Smooth muscle cell (in vitro differentiated cells): Measurements from ENCODE around the gene CDKN2C. TPM values are rescaled to one million over a fixed set of nuclear protein-coding genes. Genes with fewer than 3 reads are reported as not detected.
"Not testable (repeated sequence)": the region's sequence is repeated elsewhere in the genome, so short reads cannot be mapped to it uniquely, and the experiment has no call there.

ENCODE experiments used
- DNase-seq: peaks from one replicate; lab custom pipeline; 2025; ENCODE audit not compliant: unreplicated experiment; lab: John Stamatoyannopoulos, UW
- H2AFZ ChIP-seq: fragments of 200-600 bp; sonication (generic); 2 replicates; pipeline ENCODE4 v1.6.0; 2016; ENCODE audit warnings: antibody characterized with exemption, low read depth, mild to moderate bottlenecking
- H3F3A ChIP-seq: fragments of 200-600 bp; sonication (generic); 2 replicates; pipeline ENCODE4 v1.6.0; 2017; ENCODE audit warnings: antibody characterized with exemption, low read depth
- H3K27ac ChIP-seq: fragments of 200-600 bp; sonication (generic); 2 replicates; pipeline ENCODE4 v1.5.1; 2016; ENCODE audit warnings: low read depth, mild to moderate bottlenecking
- H3K27me3 ChIP-seq: fragments of 200-600 bp; sonication (generic); 2 replicates; pipeline ENCODE4 v1.6.1; 2016; ENCODE audit warnings: low read depth, mild to moderate bottlenecking
- H3K36me3 ChIP-seq: fragments of 200-600 bp; sonication (generic); 2 replicates; pipeline ENCODE4 v1.5.1; 2016; ENCODE audit warnings: low read depth
- H3K4me1 ChIP-seq: fragments of 200-600 bp; sonication (generic); 2 replicates; pipeline ENCODE4 v1.5.1; 2016; ENCODE audit warnings: low read depth
- H3K4me2 ChIP-seq: fragments of 200-600 bp; sonication (generic); 2 replicates; pipeline ENCODE4 v1.6.0; 2016; ENCODE audit warnings: mild to moderate bottlenecking
- H3K4me3 ChIP-seq: fragments of 200-600 bp; sonication (generic); 2 replicates; pipeline ENCODE4 v1.5.1; 2016; ENCODE audit warnings: mild to moderate bottlenecking
- H3K79me2 ChIP-seq: fragments of 200-600 bp; sonication (generic); 2 replicates; pipeline ENCODE4 v1.6.0; 2016; ENCODE audit warnings: low read depth, mild to moderate bottlenecking
- H3K9ac ChIP-seq: fragments of 200-600 bp; sonication (generic); 2 replicates; pipeline ENCODE4 v1.6.0; 2016; ENCODE audit warnings: low read depth
- H3K9me3 ChIP-seq: fragments of 200-600 bp; sonication (generic); replicated peaks from 2 replicates; pipeline ENCODE4 v1.5.1; 2016; ENCODE audit warnings: low read depth
- H4K20me1 ChIP-seq: fragments of 200-600 bp; sonication (generic); 2 replicates; pipeline ENCODE4 v1.6.0; 2016; ENCODE audit warnings: low read depth
- WGBS: methylation state at CpG from one replicate; pipeline ENCODE4 v1.1.7; 2016; ENCODE audit warnings: low lambda C conversion rate; 5-methylcytosine and 5-hydroxymethylcytosine counted together
- polyA plus RNA-seq: library from polyadenylated mRNA; unstranded; fragments of >200 nt; fragmentation: Nextera tagmentation; extraction: Ambion mirVana; gene quantifications from 2 replicates; pipeline ENCODE4 v1.2.1, GENCODE V29; 2016
- total RNA-seq: library from RNA; depleted of rRNA; stranded (reverse); fragments of >200 nt; gene quantifications from 2 replicates; pipeline ENCODE4 v1.2.3, GENCODE V29; 2014
- TF ChIP-seq, protein P1 (sequence below): fragments of 200-600 bp; sonication (generic); IDR thresholded peaks from 2 replicates; pipeline ENCODE4 v1.5.1; 2017; ENCODE audit warnings: borderline replicate concordance, mild to moderate bottlenecking, antibody characterized with exemption; ENCODE audit not compliant: insufficient read depth, poor library complexity, severe bottlenecking

The CDKN2C gene
- total and polyA plus RNA-seq, 2 experiments from 2014 or later: 1.3 to 3.2 TPM

- H3K27ac ChIP-seq: no peak overlapping the region
- no peaks in the 10 kb centered on the region for H3K36me3 ChIP-seq
- TF ChIP-seq, protein P1, sequence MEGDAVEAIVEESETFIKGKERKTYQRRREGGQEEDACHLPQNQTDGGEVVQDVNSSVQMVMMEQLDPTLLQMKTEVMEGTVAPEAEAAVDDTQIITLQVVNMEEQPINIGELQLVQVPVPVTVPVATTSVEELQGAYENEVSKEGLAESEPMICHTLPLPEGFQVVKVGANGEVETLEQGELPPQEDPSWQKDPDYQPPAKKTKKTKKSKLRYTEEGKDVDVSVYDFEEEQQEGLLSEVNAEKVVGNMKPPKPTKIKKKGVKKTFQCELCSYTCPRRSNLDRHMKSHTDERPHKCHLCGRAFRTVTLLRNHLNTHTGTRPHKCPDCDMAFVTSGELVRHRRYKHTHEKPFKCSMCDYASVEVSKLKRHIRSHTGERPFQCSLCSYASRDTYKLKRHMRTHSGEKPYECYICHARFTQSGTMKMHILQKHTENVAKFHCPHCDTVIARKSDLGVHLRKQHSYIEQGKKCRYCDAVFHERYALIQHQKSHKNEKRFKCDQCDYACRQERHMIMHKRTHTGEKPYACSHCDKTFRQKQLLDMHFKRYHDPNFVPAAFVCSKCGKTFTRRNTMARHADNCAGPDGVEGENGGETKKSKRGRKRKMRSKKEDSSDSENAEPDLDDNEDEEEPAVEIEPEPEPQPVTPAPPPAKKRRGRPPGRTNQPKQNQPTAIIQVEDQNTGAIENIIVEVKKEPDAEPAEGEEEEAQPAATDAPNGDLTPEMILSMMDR: no peak
- H3K4me2 ChIP-seq: no peak overlapping the region
- H3K4me3 ChIP-seq: no peak overlapping the region
- H3K4me1 ChIP-seq: no peaks in the 10 kb centered on the region
- H3F3A ChIP-seq: no peaks in the 10 kb centered on the region
- H3K27me3 ChIP-seq: no peaks in the 10 kb centered on the region
- no peaks in the 10 kb centered on the region for H3K9me3 ChIP-seq
- peaks cover 90% of the 10 kb centered on the region for H4K20me1 ChIP-seq
- DNase-seq: no peak
- no peak overlapping the region for H3K9ac ChIP-seq
- H2AFZ ChIP-seq: no peak overlapping the region
- peaks cover 44% of the 10 kb centered on the region for H3K79me2 ChIP-seq
Observed at GRCh38 chr1:50934838-50935237, 35.2 kb upstream of the CDKN2C start.

DNA sequence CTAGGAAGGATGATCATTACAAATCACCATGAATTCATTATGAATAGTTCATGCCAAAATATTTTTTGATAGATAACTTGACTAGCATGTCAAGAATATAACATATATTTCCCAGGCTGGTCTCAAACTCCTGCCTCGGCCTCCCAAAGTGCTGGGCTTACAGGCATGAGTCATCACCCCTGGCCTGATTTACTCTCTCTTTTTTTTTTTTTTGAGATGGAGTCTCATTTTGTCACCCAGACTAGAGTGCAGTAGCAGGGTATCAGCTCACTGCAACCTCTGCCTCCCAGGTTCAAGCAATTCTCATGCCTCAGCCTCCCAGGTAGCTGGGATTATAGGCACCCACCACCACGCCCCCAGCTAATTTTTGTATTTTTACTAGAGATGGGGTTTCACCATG is 34.8 kb upstream of the CDKN2C start:
- H3K4me2 ChIP-seq, DNase-seq, H3K9me3 ChIP-seq, H2AFZ ChIP-seq, H3K36me3 ChIP-seq, H3K4me3 ChIP-seq, H3K4me1 ChIP-seq, H3K9ac ChIP-seq, H3F3A ChIP-seq, H3K27ac ChIP-seq, H3K27me3 ChIP-seq: not testable (repeated sequence)
- 64% methylated on average over 2 of the region's 2 CpGs for WGBS
- Histone ChIP-seq H3K79me2 (peaks cover 46% of the 10 kb centered on the region), H4K20me1 (peaks cover 90% of the 10 kb centered on the region)

DNA sequence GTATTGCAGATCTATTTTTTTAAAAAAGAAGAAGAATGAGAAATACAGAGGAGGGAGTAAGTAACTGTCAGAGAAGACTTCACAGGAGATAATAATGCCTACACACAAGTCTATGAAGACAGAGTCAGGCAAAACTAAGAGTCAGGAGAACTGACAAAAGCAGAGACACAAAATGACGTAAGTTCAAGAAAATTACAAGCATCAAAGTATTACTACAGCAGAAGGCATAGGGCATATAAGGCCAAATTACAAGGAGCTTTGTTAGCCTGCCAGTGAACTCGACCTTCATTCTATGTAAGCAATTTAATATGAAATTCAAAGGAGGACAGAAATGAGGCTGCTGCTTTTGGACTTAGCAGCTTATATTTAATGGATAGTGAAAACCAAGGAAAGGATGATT is 33.7 kb upstream of the CDKN2C start:
- TF ChIP-seq, protein P1: no peak
- no peaks in the 10 kb centered on the region for H3K36me3 ChIP-seq
- no peak overlapping the region for H3K9ac ChIP-seq
- no peaks in the 10 kb centered on the region for H3K4me1 ChIP-seq
- H3K27me3 ChIP-seq: no peaks in the 10 kb centered on the region
- H3K4me3 ChIP-seq: no peak overlapping the region
- no peak for DNase-seq
- H3K9me3 ChIP-seq: no peaks in the 10 kb centered on the region
- H3F3A ChIP-seq: no peaks in the 10 kb centered on the region
- H4K20me1 ChIP-seq: peaks cover 94% of the 10 kb centered on the region
- H3K27ac ChIP-seq: no peak overlapping the region
- 89% methylated on average over 2 of the region's 2 CpGs for WGBS
- no peak overlapping the region for H3K4me2 ChIP-seq
- H2AFZ ChIP-seq: no peak overlapping the region
- H3K79me2 ChIP-seq: peaks cover 48% of the 10 kb centered on the region

GRCh38 chr1:50940291-50940690 is 29.8 kb upstream of the CDKN2C start:
- no peak overlapping the region for H3K4me2 ChIP-seq
- peaks cover 62% of the 10 kb centered on the region for H3K79me2 ChIP-seq
- 79% methylated on average over 3 of the region's 3 CpGs for WGBS
- DNase-seq: no peak
- H3K36me3 ChIP-seq: no peaks in the 10 kb centered on the region
- H3K9me3 ChIP-seq: no peaks in the 10 kb centered on the region
- no peaks in the 10 kb centered on the region for H3K27me3 ChIP-seq
- no peak overlapping the region for H3K9ac ChIP-seq
- H3K27ac ChIP-seq: no peak overlapping the region
- no peak overlapping the region for H2AFZ ChIP-seq
- H4K20me1 ChIP-seq: peaks cover 93% of the 10 kb centered on the region
- H3K4me3 ChIP-seq: no peak overlapping the region
- H3K4me1 ChIP-seq: no peaks in the 10 kb centered on the region
- TF ChIP-seq, protein P1: no peak
- H3F3A ChIP-seq: no peaks in the 10 kb centered on the region
